Mucosa of gallbladder (tissue), 1 donor: Measurements from ENCODE around the gene NEURL1B. TPM values are rescaled to one million over a fixed set of nuclear protein-coding genes. Genes with fewer than 3 reads are reported as not detected.

Experiments used
- DNase-seq: peaks from one replicate; pipeline ENCODE4 v3.0.0-alpha.2; 2020; ENCODE audit warnings: low spot score
- total RNA-seq: library from RNA; stranded (reverse); gene quantifications from one replicate; pipeline ENCODE4 v1.2.1, GENCODE V29; 2021
- donor health status: DM: no; HTN: no; CAD: no.

NEURL1B gene
- total RNA-seq, 1 donor from 2014 or later: 27.9 TPM

- no peak for DNase-seq
Measured at GRCh38 chr5:172608773-172609172, 32.3 kb upstream of the NEURL1B start.

- DNase-seq: no peak
Measured at GRCh38 chr5:172610643-172611042, 30.4 kb upstream of the NEURL1B start.

GRCh38 chr5:172611913-172612312 is 29.1 kb upstream of the NEURL1B start:
- no peak for DNase-seq

- DNase-seq: no peak
Measured at GRCh38 chr5:172612771-172613170, 28.3 kb upstream of the NEURL1B start.

- DNase-seq: no peak
Measured at GRCh38 chr5:172616136-172616535, 24.9 kb upstream of the NEURL1B start.

GRCh38 chr5:172616730-172617129 is 24.3 kb upstream of the NEURL1B start:
- no peak for DNase-seq

GRCh38 chr5:172617817-172618216 is 23.2 kb upstream of the NEURL1B start:
- DNase-seq: no peak

DNA sequence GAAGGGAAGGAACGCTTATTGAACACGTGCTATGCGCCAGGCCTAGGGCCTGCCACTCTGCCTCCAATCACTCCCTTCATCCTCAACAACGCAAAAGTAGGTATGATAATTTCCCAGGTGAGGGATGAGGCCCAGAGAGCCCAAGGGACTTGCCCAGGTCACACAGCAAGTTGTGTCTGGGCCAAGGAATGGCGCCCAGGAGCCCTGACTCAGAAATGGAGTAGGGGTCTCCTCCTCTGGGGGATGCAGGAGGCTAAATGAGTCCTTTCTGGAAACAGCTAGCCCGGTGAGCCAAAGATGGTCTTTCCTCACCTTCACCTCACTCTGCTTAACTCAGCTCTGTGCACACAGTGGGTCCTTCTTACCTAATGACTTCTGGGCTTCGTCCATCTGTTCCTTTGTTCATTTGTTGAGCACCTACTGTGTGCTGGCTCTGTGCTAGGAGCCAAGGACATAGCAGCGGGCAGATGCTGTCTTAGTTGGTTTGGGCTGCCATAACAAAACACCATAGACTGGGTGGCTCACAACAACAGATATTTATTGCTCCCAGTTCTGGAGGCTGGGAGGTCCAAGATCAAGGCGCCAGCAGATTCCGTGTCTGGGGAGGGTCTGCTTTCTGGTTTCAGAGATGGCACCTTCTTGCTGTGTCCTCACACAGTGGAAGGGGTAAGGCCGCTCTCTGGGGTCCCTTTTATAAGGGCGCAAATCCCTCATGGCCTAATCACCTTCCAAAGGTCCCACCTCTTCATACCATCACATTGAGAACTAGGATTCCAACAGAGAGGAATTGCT is 22.3 kb upstream of the NEURL1B start:
- DNase-seq: no peak

DNA sequence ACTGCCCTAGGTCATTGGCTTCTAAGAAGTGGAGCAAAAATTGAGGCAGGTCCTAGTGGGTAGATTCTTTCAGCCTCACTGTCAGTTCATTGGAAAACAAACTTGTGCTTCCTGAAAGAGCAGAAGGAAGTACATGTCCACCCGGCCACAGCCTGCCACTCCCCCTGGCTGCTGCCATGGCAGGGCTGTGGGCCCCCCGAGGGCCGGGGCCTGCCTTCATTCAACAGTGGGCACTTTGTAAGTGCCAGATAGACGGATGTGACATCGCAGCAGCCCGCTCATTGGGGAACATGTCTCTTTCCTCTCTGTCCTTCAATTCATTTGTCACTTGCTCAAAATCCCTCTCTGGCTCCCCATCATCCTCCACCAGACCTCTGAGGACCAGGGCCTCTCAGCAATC is 20.6 kb upstream of the NEURL1B start:
- DNase-seq: no peak

GRCh38 chr5:172622091-172623046 is 18.7 kb upstream of the NEURL1B start:
- DNase-seq: no peak

DNA sequence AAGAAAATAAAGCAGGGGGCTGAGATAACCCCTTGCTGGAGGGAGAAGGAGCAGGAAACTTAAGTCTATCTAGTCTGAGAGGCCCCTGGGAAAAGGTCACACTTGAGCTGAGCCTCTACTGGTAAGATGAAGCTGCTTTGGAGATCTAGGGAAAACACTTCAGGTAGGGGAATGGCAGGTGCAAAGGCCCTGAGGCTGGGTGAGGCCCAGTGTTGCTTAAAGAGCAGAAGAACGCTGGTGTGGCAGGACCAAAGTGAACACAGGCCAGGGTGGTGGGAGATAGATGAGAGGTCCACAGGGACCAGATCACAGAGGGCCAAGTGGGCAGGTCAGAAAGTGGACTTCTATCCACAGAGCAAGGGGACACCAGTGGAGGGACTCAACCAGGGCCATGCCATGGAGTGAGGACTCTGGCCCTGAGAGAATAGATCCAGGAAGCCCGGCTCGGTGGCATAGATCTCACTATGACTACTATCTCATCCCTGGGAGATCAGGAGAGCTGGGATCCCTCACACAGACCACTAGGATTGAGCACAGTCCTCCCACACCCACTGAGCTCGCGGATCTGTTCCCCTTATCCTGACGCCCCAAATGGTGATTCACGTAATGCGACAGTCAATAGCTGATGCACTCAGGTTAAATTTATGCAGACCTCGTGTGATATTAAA is 17.6 kb upstream of the NEURL1B start:
- no peak for DNase-seq

GRCh38 chr5:172624083-172624995 is 16.7 kb upstream of the NEURL1B start:
- DNase-seq: no peak

DNA sequence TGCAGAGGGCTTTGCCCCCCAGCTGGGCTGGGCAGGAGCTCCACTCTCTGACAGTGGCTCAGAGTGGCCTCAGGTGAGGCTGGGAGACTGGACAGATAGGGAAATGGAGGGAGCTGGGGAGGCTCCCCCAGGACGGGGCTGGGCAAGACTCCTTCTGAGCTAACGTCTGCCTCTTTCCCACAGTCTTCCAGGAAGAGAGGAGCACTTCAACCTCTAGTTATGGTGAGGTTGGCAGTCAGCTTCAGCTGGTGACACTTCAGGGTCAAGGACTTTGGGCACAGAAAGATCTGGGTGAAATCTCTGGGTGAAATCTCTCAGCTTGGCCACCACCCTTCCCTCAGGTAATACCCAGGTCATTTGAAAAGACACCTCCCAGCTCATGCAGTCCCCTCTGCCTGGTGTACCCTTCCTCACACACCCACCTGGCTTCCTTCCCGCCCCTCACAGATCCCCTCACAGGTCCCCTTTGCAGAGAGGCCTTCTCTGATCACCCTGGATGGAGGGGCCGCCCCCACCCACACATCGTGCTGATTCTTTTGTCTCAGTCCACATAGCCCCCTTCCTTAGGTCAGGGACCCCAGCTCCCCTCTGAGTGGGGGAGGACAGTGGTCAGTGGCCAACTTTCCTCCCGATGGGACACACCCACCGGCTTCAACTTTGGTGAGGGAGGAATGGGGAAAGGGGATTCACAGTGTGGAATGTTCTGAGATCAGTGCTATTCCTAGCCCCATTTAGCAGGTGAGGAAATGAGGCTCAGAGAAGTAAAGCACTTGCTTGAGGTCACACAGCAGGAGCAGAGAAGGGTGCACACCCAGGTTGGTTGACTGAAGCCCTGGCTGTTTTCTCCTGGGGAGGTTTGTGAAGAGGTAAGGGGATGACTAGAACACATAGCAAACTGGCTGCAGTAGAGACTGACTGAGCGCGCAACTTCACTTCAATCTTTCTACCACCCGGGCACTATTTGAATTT is 15.8 kb upstream of the NEURL1B start:
- DNase-seq: no peak

GRCh38 chr5:172626031-172626581 is 15.0 kb upstream of the NEURL1B start:
- DNase-seq: no peak

DNA sequence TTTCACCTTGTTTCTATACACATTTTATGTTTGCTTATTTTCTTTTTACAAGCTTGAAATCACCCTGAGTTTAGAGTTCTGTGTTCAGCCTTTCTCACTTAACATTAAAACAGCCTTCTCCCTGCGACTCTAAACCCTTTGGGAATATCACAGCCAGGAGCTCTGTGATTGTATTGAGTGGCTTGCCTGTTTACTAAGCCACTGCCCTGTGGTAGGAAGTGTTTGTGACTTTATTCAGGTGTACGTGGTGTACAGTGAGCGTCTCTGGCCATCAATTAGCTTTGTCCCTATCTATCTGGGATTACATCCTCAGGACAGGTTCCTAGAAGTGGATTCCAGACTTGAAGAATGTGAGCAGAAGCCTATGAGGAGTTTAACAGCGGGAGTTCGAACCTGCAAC is 11.0 kb upstream of the NEURL1B start:
- DNase-seq: no peak

DNA sequence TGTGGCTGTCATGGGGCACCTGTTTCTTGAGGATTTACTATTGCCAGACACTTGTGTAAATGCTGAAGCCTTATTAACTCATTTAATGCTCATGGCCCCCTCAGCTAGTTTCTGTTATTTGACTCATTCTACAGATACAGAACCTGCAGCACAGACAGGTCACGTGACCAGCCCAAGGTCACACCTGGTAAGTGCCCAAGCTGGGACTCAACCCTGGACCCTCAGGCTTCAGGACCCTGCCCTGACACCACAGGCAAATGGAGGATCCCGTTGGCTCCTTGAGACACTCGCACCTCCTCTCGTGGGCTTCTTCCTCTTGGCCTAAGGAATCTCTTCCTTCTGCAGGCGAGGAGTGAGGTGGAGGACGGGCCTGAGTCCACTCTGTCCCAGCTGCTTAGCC is 10.6 kb upstream of the NEURL1B start:
- DNase-seq: no peak

GRCh38 chr5:172630986-172631385 is 10.1 kb upstream of the NEURL1B start:
- no peak for DNase-seq

DNA sequence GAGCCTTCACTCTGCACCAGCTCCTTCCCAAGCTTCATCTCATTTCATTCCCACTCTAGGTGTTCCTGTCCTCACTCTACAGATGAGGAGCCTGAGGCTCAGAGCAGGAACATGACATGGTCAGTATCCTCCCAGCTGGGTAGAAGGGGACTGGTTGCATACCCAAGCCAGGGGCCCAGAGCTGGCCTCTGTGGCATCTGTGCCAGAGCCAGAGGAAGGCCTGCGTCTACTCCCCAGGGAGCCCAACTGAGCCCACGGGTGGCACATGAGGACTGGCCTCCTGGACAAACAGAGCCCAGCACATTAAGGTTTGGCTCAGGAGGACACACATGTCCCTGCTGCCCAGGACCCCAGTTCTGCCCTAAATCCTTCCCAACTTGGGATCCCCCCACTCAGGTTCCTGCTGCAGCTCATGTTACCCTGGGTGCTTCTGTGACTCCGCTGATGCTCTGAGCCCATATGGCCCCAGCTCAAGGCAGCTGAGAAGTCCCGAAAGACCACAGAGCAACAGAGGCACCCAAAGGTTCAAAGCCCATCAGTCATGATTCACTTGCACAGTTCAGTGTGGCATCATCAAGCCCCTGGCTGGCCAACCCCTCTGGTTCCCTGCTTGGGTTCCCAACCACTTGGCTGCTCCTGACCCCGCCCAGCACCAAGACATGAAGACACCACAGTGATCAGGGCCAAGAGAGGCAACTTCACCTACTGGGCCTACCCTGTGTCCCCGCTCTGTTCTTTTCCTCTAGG is 8.5 kb upstream of the NEURL1B start:
- DNase-seq: no peak

DNA sequence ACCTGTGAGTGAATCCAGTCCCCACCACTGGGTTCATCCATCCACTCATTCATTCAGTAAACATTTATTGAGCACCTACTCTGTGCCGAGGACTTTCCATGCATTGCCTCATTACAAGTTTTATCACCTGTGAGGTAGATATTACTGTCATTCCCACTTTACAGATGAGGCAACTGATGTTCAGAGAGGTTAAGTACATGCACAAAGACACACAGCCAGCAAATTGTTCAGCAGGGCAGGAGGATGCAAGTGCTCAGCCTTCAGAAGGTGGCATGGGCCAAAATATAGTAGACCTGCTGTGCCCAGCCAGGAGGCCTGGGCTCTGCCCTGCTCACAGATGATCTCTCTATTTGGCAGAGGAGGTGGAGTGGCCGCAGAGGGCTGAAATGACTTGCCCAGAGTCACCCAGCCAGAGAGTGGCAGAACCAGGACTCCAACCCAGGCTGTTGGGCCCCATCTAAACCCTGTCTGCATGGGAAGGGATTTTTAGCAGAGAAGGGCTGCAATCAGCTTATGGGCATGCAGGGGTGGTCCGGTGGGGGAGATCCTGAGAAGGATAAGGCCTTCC is 7.6 kb upstream of the NEURL1B start:
- DNase-seq: no peak
